Lower lobe of right lung (tissue), 2 donors: Measurements from ENCODE around the gene RHBDF1. TPM values are rescaled to one million over a fixed set of nuclear protein-coding genes. Genes with fewer than 3 reads are reported as not detected.

Experiments used
- ATAC-seq, 2 donors: fragments of 200-7000 bp; cut with Tn5 transposase; one replicate each; pipeline ENCODE4 v1.9.1; 2020 to 2022; ENCODE audit warnings: mild to moderate bottlenecking in 2 of 2, moderate library complexity in 2 of 2
- DNase-seq: peaks from one replicate; pipeline ENCODE4 v3.0.0-alpha.2; 2020
- H3K27ac ChIP-seq: fragments of 200-600 bp; one replicate; pipeline ENCODE4 v1.8.0; 2022
- H3K27me3 ChIP-seq: fragments of 200-600 bp; one replicate; pipeline ENCODE4 v1.8.0; 2022; ENCODE audit warnings: low read depth
- H3K36me3 ChIP-seq: fragments of 200-600 bp; one replicate; pipeline ENCODE4 v1.8.0; 2022; ENCODE audit warnings: mild to moderate bottlenecking
- H3K4me1 ChIP-seq: fragments of 200-600 bp; one replicate; pipeline ENCODE4 v1.8.0; 2022
- H3K4me3 ChIP-seq: fragments of 200-600 bp; one replicate; pipeline ENCODE4 v1.8.0; 2022; ENCODE audit warnings: mild to moderate bottlenecking
- H3K9me3 ChIP-seq: fragments of 200-600 bp; one replicate; pipeline ENCODE4 v1.8.0; 2022
- intact Hi-C: fragments of 100-400 bp; cut with DNase I; formaldehyde crosslinking; loops from one replicate; pipeline ENCODE4 v1.11.0; 2022
- long read RNA-seq: library from polyadenylated mRNA; unstranded; transcript quantifications from one replicate; pipeline ENCODE4 v2.0.0, GENCODE V29; 2021
- total RNA-seq: library from RNA; stranded (reverse); fragmentation: NEBNext Ultra II Directional; extraction: Animal tissue kit (Norgen Biotek cat#: 25700); gene quantifications from one replicate; pipeline ENCODE4 v1.2.1, GENCODE V29; 2021
- TF ChIP-seq, protein P1 (sequence below): fragments of 200-600 bp; IDR thresholded peaks from one replicate; pipeline ENCODE4 v1.8.0; 2022; ENCODE audit warnings: antibody characterized with exemption, mild to moderate bottlenecking
- donor health status: DM: no; HTN: yes; CAD: no; lungs with severe emphysema.

RHBDF1 gene, protein sequence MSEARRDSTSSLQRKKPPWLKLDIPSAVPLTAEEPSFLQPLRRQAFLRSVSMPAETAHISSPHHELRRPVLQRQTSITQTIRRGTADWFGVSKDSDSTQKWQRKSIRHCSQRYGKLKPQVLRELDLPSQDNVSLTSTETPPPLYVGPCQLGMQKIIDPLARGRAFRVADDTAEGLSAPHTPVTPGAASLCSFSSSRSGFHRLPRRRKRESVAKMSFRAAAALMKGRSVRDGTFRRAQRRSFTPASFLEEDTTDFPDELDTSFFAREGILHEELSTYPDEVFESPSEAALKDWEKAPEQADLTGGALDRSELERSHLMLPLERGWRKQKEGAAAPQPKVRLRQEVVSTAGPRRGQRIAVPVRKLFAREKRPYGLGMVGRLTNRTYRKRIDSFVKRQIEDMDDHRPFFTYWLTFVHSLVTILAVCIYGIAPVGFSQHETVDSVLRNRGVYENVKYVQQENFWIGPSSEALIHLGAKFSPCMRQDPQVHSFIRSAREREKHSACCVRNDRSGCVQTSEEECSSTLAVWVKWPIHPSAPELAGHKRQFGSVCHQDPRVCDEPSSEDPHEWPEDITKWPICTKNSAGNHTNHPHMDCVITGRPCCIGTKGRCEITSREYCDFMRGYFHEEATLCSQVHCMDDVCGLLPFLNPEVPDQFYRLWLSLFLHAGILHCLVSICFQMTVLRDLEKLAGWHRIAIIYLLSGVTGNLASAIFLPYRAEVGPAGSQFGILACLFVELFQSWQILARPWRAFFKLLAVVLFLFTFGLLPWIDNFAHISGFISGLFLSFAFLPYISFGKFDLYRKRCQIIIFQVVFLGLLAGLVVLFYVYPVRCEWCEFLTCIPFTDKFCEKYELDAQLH
- 35.9 TPM for total RNA-seq
- long read RNA-seq, transcript RHBDF1-201 (18 exons, 2,992 nt), result major isoform, 30 of 84 reads
- long read RNA-seq, partial matches to known transcripts, result 25 of 84 reads
- long read RNA-seq, other reads (novel, unspliced or antisense), result 29 of 84 reads

GRCh38 chr16:72561-73548 lies at the start of gene RHBDF1:
TSS of gene RHBDF1 (minus strand) at chr16:72631. CDS start at chr16:65015, 7,616 bp downstream.
- ATAC-seq (peak; percentile 73 to 80), DNase-seq (peak; percentile 72)
- TF ChIP-seq, protein P1, sequence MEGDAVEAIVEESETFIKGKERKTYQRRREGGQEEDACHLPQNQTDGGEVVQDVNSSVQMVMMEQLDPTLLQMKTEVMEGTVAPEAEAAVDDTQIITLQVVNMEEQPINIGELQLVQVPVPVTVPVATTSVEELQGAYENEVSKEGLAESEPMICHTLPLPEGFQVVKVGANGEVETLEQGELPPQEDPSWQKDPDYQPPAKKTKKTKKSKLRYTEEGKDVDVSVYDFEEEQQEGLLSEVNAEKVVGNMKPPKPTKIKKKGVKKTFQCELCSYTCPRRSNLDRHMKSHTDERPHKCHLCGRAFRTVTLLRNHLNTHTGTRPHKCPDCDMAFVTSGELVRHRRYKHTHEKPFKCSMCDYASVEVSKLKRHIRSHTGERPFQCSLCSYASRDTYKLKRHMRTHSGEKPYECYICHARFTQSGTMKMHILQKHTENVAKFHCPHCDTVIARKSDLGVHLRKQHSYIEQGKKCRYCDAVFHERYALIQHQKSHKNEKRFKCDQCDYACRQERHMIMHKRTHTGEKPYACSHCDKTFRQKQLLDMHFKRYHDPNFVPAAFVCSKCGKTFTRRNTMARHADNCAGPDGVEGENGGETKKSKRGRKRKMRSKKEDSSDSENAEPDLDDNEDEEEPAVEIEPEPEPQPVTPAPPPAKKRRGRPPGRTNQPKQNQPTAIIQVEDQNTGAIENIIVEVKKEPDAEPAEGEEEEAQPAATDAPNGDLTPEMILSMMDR, result no peak

DNA sequence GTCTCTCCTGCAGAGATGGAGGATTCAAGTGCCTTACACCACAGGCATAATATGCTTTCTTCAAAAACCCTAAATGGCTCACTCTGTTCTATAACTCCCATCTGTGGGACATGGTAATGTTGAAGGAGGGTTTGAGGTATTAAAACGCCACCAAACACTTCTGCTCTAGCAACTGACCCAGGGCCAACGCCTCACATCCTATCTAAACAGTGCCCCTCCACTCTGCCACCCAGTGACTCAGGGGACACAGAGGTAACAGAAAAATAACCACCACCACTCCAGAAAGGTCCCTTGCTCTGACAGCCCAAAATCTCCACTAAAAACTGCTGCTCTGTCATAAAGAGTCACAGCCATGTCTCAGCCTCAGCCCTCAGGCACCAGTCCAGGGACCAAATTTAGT lies 48.3 kb upstream of the RHBDF1 start:
- ATAC-seq (no peak), DNase-seq (no peak)
- H3K4me1 ChIP-seq, result no peaks in the 10 kb centered on the region
- no peak overlapping the region for H3K27ac ChIP-seq
- no peaks in the 10 kb centered on the region for H3K27me3 ChIP-seq
- H3K36me3 ChIP-seq, result peaks cover 33% of the 10 kb centered on the region
- TF ChIP-seq, protein P1, result no peak
- intact Hi-C loops, result no loop called here
- H3K9me3 ChIP-seq, result no peaks in the 10 kb centered on the region
- H3K4me3 ChIP-seq, result no peak overlapping the region

More at GRCh38 chr16:72561-73548, at the start of gene RHBDF1:
- Histone ChIP-seq H3K4me3 (peak within 1 kb of the TSS; percentile 67), H3K4me1 (peaks cover 80% of the 10 kb centered on the region), H3K27me3 (peaks cover 10% of the 10 kb centered on the region), H3K36me3 (no peaks in the 10 kb centered on the region), H3K9me3 (no peaks in the 10 kb centered on the region), H3K27ac (peak within 1 kb of the TSS; percentile 86)
- intact Hi-C loops, result no loop called here

GRCh38 chr16:119835-120491 lies 47.5 kb upstream of the RHBDF1 start:
- TF ChIP-seq, protein P1, result no peak
- Histone ChIP-seq H3K9me3 (no peaks in the 10 kb centered on the region), H3K27ac (no peak overlapping the region), H3K4me1 (no peaks in the 10 kb centered on the region), H3K27me3 (no peaks in the 10 kb centered on the region), H3K36me3 (peaks cover 35% of the 10 kb centered on the region), H3K4me3 (no peak overlapping the region)
- ATAC-seq (no peak), DNase-seq (no peak)
- intact Hi-C loops, result no loop called here

GRCh38 chr16:119295-119694 lies 46.9 kb upstream of the RHBDF1 start:
- Histone ChIP-seq H3K36me3 (peaks cover 36% of the 10 kb centered on the region), H3K4me1 (no peaks in the 10 kb centered on the region), H3K9me3 (no peaks in the 10 kb centered on the region), H3K27ac (no peak overlapping the region), H3K27me3 (no peaks in the 10 kb centered on the region), H3K4me3 (no peak overlapping the region)
- ATAC-seq, result no peak
- DNase-seq, result no peak
- TF ChIP-seq, protein P1, result no peak
- intact Hi-C loops, result no loop called here
